Stomach (tissue), 9 donors: ENCODE measurements around the gene LRRC28. TPM values are rescaled to one million over a fixed set of nuclear protein-coding genes. Genes with fewer than 3 reads are reported as not detected.

Experiments used
- DNase-seq, 2 donors: peaks; one replicate each; pipeline versions ENCODE4 v3.0.0 to v3.0.0-alpha.2; 2013 to 2019
- H3K27ac ChIP-seq, 5 donors: fragments of 200-600 bp in 4 of 5; sonication (generic) in 4 of 5; one replicate each; pipeline ENCODE4 v1.5.1; 2013 to 2019; ENCODE audit warnings: mild to moderate bottlenecking in 1 of 5, moderate library complexity in 1 of 5
- H3K27me3 ChIP-seq, 3 donors: fragments of 200-600 bp; sonication (generic); one replicate each; pipeline ENCODE4 v1.5.1; 2017 to 2019; ENCODE audit warnings: mixed run types in 1 of 3
- H3K36me3 ChIP-seq, 4 donors: fragments of 200-600 bp; sonication (generic); 1 replicate in 3 of 4; 2 replicates in 1 of 4; pipeline ENCODE4 v1.5.1; 2016 to 2019
- H3K4me1 ChIP-seq, 4 donors: fragments of 200-600 bp; sonication (generic); one replicate each; pipeline ENCODE4 v1.5.1; 2016 to 2019
- H3K4me3 ChIP-seq, 4 donors: fragments of 200-600 bp; sonication (generic) in 3 of 4; one replicate each; pipeline ENCODE4 v1.5.1; 2016 to 2019; ENCODE audit warnings: mild to moderate bottlenecking in 1 of 4
- H3K9me3 ChIP-seq, 4 donors: fragments of 200-600 bp; sonication (generic); one replicate each; pipeline ENCODE4 v1.5.1; 2016 to 2019
- CTCF ChIP-seq, 7 experiments: fragments of 450-650 bp in 4 of 7; fragments of 200-600 bp in 3 of 7; sonication (generic) in 3 of 7; IDR thresholded peaks; one replicate each; pipeline ENCODE4 v1.5.1; 2016 to 2019; ENCODE audit warnings: antibody characterized with exemption in 7 of 7, control low read depth in 2 of 7, mild to moderate bottlenecking in 1 of 7
- EP300 ChIP-seq: sonication (generic); formaldehyde crosslinking; IDR thresholded peaks from one replicate; pipeline ENCODE4 v1.6.1; 2017; ENCODE audit warnings: antibody characterized with exemption
- POLR2A ChIP-seq, 4 donors: fragments of 450-650 bp; IDR thresholded peaks; one replicate each; pipeline ENCODE4 v1.6.1; 2016; ENCODE audit warnings: antibody characterized with exemption in 4 of 4, control low read depth in 2 of 4, mild to moderate bottlenecking in 1 of 4, moderate library complexity in 1 of 4
- POLR2AphosphoS5 ChIP-seq, 3 donors: sonication (generic); formaldehyde crosslinking; IDR thresholded peaks; one replicate each; pipeline ENCODE4 v1.6.1; 2016; ENCODE audit warnings: antibody characterized with exemption in 3 of 3
- WGBS, 5 donors: extraction: QIAGEN DNeasy Blood & Tissue Kit in 3 of 5; methylation state at CpG; one replicate each; pipeline versions ENCODE4 v1.1.5 to v1.1.7; 2013 to 2018; 5-methylcytosine and 5-hydroxymethylcytosine counted together
- intact Hi-C: fragments of 100-400 bp; cut with DNase I; formaldehyde crosslinking; loops from one replicate; pipeline ENCODE4 v1.15.1; 2023; ENCODE audit warnings: low total_unique reads
- polyA plus RNA-seq, 3 donors: library from polyadenylated mRNA; stranded (reverse); fragments of 200-250 nt; gene quantifications; one replicate each; pipeline ENCODE4 v1.2.3, GENCODE V29; 2013
- total RNA-seq, 5 donors: library from RNA; depleted of rRNA; stranded (reverse); fragments of >200 nt; gene quantifications; one replicate each; pipeline versions ENCODE4 v1.1.0 to v1.2.3, GENCODE V29; 2014 to 2016
- donor health status: healthy with polysubstance abuse.
- donor health status: Bipolar disorder and iron deficiency.
- donor health status: healthy.

LRRC28 gene
- total and polyA plus RNA-seq, 8 donors = 9.6 to 82.6 (median 26.2) TPM

DNA sequence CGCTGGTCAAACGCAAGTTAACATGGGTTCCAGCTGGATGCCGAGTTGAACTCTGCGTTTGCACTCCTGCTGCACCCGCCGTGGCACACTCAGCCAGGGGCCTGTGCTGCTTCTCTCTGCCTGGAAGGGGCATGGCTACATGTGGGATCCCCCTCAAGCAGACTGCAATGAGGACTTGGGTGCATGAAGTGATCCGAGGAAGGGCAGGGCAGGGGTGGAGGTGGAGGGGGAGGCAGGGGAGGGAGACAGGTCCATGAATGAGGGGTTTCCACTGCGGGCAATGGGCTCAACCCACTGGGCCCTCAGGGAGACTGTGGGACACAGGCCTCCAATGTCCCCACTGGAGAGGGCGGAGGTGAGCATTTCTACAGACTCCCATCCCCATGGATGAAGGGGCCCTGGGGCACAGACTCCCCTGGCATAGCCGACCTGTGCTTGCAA is 172.9 kb downstream of the LRRC28 start:
- no peak for TF ChIP-seq CTCF (IDR thresholded peaks at IDR 0.05)
- TF ChIP-seq EP300 = no peak
- intact Hi-C loops = no loop called here
- no peak overlapping the region for H3K4me3 ChIP-seq
- no peaks in the 10 kb centered on the region for H3K27me3 ChIP-seq
- DNase-seq = no peak
- peaks cover 0 to 27% (median 17%) of the 10 kb centered on the region in 4 donors for H3K4me1 ChIP-seq
- no peaks in the 10 kb centered on the region for H3K9me3 ChIP-seq
- 92 to 95% (median 94%) methylated on average over 10 of the region's 10 CpGs for WGBS, 5 donors
- peak overlapping the region in 3 of 5 donors; percentile 64 to 74 (median 73) for H3K27ac ChIP-seq
- H3K36me3 ChIP-seq = no peaks in the 10 kb centered on the region

- TF ChIP-seq EP300 = no peak
- TF ChIP-seq CTCF (IDR thresholded peaks at IDR 0.05) = no peak
- TF ChIP-seq POLR2AphosphoS5 (IDR thresholded peaks at IDR 0.05) = peak in 1 of 3 donors; percentile 70
- TF ChIP-seq POLR2A (IDR thresholded peaks at IDR 0.05) = no peak
- peak overlapping the region; percentile 51 to 74 (median 69) for H3K27ac ChIP-seq
- 52 to 61% (median 56%) methylated on average over 14 to 16 of the region's 16 CpGs for WGBS, 5 donors
- DNase-seq = peak in 1 of 2 donors; percentile 80
- no peak overlapping the region for H3K4me3 ChIP-seq
- H3K27me3 ChIP-seq = no peaks in the 10 kb centered on the region
- peaks cover 0 to 27% (median 17%) of the 10 kb centered on the region in 4 donors for H3K4me1 ChIP-seq
- no peaks in the 10 kb centered on the region for H3K9me3 ChIP-seq
- intact Hi-C loops = no loop called here
- H3K36me3 ChIP-seq = no peaks in the 10 kb centered on the region
Measured at GRCh38 chr15:99424978-99425656, 173.8 kb downstream of the LRRC28 start.

GRCh38 chr15:99425657-99426301 is 174.5 kb downstream of the LRRC28 start:
- peak overlapping the region; percentile 51 to 74 (median 69) for H3K27ac ChIP-seq
- no peaks in the 10 kb centered on the region for H3K27me3 ChIP-seq
- peaks cover 0 to 27% (median 17%) of the 10 kb centered on the region in 4 donors for H3K4me1 ChIP-seq
- intact Hi-C loops = no loop called here
- TF ChIP-seq POLR2AphosphoS5 (IDR thresholded peaks at IDR 0.05) (no peak), CTCF (IDR thresholded peaks at IDR 0.05) (peak in 2 of 7 experiments; percentile 14 to 15), POLR2A (IDR thresholded peaks at IDR 0.05) (no peak), EP300 (no peak)
- peak; percentile 38 to 52 for DNase-seq
- H3K36me3 ChIP-seq = no peaks in the 10 kb centered on the region
- 61 to 76% (median 65%) methylated on average over 14 to 19 of the region's 19 CpGs for WGBS, 5 donors
- no peaks in the 10 kb centered on the region for H3K9me3 ChIP-seq
- H3K4me3 ChIP-seq = no peak overlapping the region

GRCh38 chr15:99426431-99427105 is 175.3 kb downstream of the LRRC28 start:
- Histone ChIP-seq H3K9me3 (no peaks in the 10 kb centered on the region), H3K27ac (peak overlapping the region in 4 of 5 donors; percentile 67 to 74 (median 71)), H3K27me3 (no peaks in the 10 kb centered on the region), H3K4me1 (peaks cover 0 to 20% (median 17%) of the 10 kb centered on the region in 4 donors), H3K4me3 (no peak overlapping the region), H3K36me3 (no peaks in the 10 kb centered on the region)
- 85 to 89% (median 85%) methylated on average over 26 of the region's 26 CpGs for WGBS, 5 donors
- TF ChIP-seq CTCF (IDR thresholded peaks at IDR 0.05) (no peak), EP300 (no peak), POLR2A (IDR thresholded peaks at IDR 0.05) (no peak), POLR2AphosphoS5 (IDR thresholded peaks at IDR 0.05) (no peak)
- DNase-seq = no peak
- intact Hi-C loops = no loop called here
